Jurkat, Clone E6-1 (cell line): ENCODE data around the gene UBE2D3.
"Not testable (repeated sequence)": the region's sequence is repeated elsewhere in the genome, so short reads cannot be mapped to it uniquely, and the experiment has no call there.

Experiments
- DNase-seq: peaks from one replicate; pipeline ENCODE4 v3.0.0-alpha.2; 2011; ENCODE audit warnings: low read depth, low spot score
- H3K4me3 ChIP-seq: 2 replicates; pipeline ENCODE4 v1.5.1; 2011; ENCODE audit warnings: mild to moderate bottlenecking, low read length, control low read depth, moderate library complexity

UBE2D3 gene

DNA sequence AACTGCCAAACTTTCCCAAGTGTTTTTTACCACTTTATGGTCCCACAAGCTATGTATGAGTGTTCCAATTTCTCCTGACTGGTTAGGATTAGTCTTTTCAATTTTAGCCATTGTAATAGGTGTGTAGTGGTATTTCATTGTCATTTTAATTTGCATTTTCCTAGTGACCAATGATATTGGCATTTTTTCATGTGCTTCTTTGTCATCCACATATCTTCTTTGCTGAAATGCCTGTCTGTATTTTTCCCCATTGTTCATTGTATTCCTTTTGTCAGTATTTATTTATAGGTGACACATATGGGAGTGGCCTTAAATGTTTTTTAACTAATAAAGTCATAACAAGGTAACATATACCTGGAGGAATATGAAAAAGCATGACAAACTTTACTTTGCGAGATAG, 9.2 kb upstream of the UBE2D3 start:
- DNase-seq, result no peak
- no peak overlapping the region for H3K4me3 ChIP-seq

GRCh38 chr4:102832667-102833066, 5.3 kb upstream of the UBE2D3 start:
- no peak overlapping the region for H3K4me3 ChIP-seq
- no peak for DNase-seq

GRCh38 chr4:102832105-102832504, 4.8 kb upstream of the UBE2D3 start:
- no peak for DNase-seq

DNA sequence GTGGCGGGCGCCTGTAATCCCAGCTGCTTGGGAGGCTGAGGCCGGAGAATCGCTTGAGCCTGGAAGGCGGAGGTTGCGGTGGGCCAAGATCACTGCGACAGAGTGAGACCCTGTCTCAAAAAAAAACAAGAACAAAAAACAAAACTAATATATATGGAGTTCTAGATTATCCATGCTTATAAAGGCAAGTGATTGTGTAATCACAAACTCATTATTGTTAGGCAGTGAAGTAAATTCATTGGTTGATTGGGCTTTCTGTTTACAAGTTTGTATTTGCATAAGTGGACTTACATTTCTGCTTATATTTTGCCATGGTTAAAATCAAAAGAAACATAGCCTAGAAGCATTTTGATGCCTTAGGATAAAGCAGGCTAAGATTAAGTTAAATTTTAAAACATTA, 2.5 kb upstream of the UBE2D3 start:
- H3K4me3 ChIP-seq, result no peak overlapping the region
- no peak for DNase-seq

More at GRCh38 chr4:102832105-102832504, 4.8 kb upstream of the UBE2D3 start:
- H3K4me3 ChIP-seq, result no peak overlapping the region

DNA sequence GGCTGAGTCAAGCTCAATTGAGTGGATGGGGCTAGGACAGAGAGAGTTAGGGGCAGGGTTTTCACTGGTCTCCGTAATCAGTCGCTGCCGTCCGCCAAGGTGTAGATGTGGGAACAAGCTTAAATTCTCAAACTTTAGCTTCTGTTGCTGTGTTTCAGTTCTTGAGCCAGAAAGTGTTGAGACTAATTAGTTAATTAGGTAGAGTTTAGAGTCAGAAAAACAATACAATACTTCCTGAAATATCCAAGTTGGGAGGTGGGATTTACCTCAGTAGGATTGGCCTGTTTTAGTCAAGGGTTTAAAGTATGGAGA, 1.1 kb upstream of the UBE2D3 start:
- no peak for DNase-seq
- H3K4me3 ChIP-seq, result peak overlapping the region; percentile 92

GRCh38 chr4:102827674-102828496, 534 bp upstream of the UBE2D3 start:
- peak; percentile 100 for DNase-seq
- peak overlapping the region; percentile 92 for H3K4me3 ChIP-seq

DNA sequence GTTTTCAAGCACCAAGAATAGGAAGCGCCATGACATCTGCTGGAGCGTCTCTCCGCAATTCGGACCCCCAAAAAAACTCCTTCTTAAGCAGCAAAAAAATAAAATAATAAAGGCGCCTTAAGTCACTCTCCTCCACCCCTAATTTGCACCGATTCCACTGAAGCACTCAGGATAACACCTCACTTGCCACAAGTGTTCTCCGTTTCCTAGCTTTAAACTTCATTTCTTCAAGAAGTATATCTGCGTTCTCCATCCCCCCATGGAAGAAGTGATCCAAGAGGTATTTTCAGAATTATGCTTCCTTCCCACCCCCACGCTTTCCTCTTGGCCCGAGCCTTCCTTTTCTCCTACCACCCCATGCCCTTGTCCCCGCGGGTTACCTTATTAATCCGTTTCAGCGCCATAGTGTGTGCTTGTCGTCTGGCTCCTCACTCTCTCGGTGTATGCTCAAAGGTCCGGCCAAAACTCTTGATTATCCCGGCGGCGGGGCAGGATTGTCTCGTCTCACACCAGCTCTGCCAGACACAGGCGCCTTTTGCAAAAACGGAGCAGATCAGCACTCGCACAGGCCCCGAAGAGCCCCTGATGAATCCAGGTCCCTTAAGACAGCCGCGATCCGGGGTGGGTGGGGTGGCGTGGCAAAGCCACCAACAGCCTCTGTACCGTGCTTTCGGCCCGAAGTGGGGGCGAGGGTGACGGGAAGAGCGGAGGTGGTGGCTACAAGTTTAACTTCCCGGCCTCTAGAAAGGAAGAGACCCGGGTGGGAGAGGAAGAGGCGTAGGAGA, 1.1 kb downstream of the UBE2D3 start:
- DNase-seq, result no peak

DNA sequence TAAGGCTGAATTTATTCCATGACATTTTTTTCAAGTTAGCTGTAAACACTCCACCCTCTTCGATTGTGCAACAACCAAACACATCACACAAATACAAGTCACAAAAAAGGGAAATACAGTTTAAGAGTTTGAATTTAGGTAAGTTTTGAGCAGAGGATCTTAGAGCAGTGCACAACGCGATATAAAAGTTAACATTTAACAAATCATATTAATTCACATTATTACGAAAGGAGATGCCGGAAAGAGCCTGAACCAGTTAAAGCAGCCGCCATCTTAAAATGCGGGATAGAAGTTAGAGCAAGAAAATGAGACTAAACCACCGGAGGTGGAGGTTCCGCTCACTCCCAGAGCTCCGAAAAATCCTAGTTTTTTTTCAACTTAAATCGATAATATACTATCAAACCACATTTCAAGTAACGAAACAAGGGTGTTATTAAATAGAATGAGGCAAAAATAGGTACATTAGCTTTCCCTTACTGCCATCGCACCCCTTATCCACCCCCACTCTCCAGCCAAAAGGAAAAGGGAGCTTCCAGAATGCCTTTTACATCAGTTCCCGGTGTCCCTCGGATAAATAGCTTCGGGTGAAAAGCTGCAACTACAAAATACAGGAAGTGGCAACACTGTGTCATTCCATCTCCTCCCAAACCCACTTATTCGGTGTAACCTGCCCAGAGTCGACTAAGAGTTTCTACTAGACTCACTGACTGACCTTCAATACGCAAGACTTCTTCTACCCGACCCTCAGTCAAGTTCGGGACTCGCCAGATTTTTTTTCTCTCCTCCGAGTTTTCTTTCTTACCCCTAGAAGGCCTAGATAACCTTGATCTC, 1.9 kb downstream of the UBE2D3 start:
- H3K4me3 ChIP-seq, result peak overlapping the region; percentile 92
- DNase-seq, result peak; percentile 39

More for the DNA sequence above, 1.1 kb downstream of the UBE2D3 start:
- peak overlapping the region; percentile 92 for H3K4me3 ChIP-seq

DNA sequence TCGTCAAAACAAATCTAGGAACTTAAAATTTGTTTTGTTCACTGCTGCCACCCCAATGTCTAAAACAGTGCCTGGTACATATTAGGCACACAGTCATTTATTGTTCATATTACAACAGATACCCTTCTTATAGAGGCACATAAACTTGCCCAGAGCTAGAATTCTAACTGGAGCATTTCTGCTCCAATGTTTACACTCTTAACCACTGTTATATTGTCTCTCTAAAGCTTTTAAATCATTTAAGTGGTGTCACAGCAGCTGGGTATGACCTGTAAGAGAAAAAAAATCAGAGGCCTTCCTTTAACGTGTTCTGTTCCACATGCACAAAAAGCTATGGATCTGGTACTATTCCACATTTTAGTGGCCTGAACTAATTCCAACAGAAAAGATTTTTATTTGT, 3.0 kb downstream of the UBE2D3 start:
- H3K4me3 ChIP-seq, result peak overlapping the region; percentile 92
- no peak for DNase-seq

GRCh38 chr4:102823897-102824296, 3.5 kb downstream of the UBE2D3 start:
- no peak overlapping the region for H3K4me3 ChIP-seq
- DNase-seq, result no peak

DNA sequence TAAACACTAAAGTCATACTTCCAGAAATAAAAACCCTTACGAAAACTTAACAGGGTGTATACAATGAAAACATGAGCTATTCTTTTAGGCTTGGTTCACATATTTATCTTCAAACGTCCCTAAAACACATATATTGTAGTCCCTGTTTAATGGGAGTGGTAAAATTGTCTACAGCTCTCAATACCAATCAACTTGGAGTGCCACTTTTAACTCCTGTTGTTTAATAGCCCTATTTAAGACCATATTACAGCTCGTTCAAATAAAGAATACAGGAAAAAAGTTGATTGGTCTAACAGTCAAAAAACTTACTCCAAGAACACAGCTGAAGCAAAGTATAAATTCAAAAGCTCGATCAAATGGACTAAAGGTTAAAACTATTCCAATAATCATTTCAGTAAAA, 3.9 kb downstream of the UBE2D3 start:
- no peak for DNase-seq
- no peak overlapping the region for H3K4me3 ChIP-seq

DNA sequence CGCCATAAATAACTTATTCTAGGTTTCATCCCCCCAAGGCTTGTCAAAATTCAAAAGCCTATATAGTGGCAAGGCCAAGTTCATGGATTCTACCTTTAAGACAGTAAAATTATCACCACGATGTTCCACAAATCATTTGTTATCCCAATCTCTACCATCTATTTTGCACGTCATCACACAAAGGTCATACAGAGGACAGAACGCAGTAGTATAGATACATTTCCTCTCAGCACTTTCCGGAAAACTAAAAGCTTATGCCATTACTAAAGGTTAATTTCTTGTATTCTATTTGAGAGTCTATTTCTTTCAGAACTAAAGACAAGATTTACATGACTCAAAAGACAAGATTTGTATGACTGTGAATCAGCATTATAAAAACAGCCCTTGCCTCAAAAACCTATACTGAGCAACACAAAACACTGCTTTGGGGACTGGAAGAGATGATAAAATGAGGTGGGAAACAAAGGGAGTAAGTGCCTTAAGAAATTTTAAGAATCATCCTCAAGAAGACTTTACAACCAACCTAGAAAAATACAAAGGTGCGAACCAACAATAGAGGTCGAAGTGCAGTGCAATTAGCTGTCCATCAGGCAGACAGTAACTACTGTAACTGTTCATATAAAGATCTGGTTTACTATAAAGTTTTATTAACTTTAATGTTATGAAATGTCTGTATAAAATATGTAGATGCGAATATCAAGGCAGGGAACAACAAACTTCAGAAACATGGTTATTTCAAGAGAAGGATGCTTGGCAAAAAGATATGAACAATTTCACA, 7.6 kb downstream of the UBE2D3 start:
- DNase-seq, result no peak
- no peak overlapping the region for H3K4me3 ChIP-seq

DNA sequence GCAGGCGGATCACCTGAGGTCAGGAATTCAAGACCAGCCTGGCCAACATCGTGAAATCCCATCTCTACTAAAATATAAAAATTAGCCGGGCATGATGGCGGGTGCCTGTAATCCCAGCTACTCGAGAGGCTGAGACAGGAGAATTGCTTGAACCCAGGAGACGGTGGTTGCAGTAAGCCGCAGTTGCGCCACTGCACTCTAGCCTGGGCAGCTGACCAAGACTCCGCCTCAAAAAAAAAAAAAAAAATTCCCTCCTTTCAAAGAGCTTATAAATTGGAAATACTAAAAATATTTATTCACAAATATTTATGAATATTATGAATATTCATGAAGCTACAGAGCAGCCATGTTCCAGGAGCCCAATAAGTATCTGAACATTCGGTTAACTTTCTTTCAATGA, 8.3 kb downstream of the UBE2D3 start:
- DNase-seq, H3K4me3 ChIP-seq: not testable (repeated sequence)

DNA sequence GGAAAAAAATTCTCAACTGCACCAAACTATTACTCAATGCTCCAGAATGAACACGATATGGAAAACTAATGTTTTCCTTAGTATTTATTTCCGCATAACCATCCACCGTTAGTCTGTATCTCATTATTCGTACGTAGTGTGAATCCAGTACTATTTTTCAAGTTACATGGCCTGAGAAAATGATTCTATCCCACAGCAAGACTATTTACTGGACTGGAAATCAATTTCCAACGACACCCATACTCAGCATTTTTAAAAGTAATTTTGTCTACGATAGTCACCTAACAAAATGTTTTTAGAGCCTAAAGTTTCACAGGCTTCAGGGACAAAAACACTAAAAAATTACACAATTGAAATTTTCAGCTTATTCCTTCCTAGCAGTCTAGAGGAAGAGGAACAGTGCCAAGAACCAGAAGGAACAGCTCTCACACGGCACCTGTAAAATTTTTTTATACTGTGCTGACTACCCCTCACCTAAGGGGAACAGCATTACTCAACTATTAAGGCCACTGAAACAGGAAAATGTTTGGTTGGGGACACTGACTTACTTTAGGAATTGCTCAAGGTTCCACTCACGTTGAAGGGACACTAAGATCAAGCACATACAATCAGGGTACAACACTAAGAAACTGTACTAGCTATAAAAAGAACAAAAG, 9.6 kb downstream of the UBE2D3 start:
- no peak for DNase-seq
- no peak overlapping the region for H3K4me3 ChIP-seq

- no peak for DNase-seq
- H3K4me3 ChIP-seq, result no peak overlapping the region
Observed at GRCh38 chr4:102817021-102817605, 10.2 kb downstream of the UBE2D3 start.

GRCh38 chr4:102815981-102816380, 11.4 kb downstream of the UBE2D3 start:
- no peak for DNase-seq
- no peak overlapping the region for H3K4me3 ChIP-seq

- H3K4me3 ChIP-seq, result no peak overlapping the region
- no peak for DNase-seq
Observed at GRCh38 chr4:102809691-102810090, 17.7 kb downstream of the UBE2D3 start.

DNA sequence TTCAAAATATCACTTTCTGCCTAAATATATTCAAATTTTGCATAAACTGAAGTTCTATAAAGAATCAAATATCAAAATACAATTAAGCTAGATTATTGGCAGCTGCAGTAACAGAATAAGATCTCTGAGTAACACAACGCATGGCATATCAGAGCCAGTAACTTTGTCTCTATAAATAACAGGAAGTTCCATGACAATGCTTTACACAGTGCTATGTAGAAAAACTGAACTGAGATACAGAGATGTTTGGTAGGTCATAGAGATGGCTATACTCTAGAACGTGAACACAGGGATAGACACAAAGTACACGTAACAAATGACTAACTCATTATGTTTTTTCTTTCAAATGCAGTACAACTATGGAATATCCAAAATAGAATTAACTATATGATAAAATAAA, 18.2 kb downstream of the UBE2D3 start:
- H3K4me3 ChIP-seq, result no peak overlapping the region
- no peak for DNase-seq
